ENCODE measurements around the gene ACTA2. TPM values are rescaled to one million over a fixed set of nuclear protein-coding genes. Genes with fewer than 3 reads are reported as not detected.

Gene ACTA2
- total RNA-seq, 1 experiment from 2014 or later = 2.4 TPM

DNA sequence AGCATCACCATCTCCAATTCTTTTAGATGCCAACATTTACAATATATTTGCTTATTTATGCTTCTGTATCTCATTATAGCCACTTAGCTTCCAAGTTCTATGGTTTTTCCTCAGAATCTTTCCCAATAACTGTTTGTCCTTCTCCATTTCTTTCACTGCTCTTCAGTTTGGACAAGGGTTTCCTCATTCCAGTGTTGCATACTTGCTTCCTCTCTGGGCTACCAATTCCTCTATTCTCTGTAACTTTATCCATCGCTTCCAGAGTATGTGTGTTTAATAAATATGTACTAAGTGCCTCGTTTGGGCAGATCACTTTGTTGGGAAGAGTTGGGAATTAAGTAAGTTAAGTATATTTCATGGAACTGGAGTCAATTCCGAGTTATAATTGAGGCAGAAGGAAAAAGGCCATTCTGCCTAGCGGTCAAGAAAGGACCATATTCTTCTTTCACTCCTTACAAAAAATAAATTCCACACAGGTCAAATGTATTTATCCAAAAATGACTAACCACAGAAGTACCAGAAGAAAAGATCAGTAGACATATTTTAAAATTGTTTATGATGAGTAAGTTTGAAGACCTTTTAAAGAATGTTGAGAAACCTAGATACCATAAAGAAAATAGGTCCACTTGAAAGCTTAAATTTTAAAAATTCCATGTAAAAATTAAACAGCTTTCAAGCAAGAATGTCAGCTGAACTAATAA, 61.7 kb downstream of the ACTA2 start:
- Histone ChIP-seq H2AFZ (ENCODE audit: low read length) (no peak overlapping the region), H2BK15ac (ENCODE audit: low read depth, low read length) (no peak overlapping the region), H3K18ac (ENCODE audit: insufficient read length, low read depth, low read length) (no peak overlapping the region), H3K4me1 (ENCODE audit: insufficient read depth, low read length) (no peaks in the 10 kb centered on the region; the same call in 1 of the 2 replicates), H3K27me3 (ENCODE audit: insufficient read depth, low read length) (no peaks in the 10 kb centered on the region), H3K79me1 (ENCODE audit: insufficient read depth, low read depth, low read length, poor library complexity, severe bottlenecking) (no peaks in the 10 kb centered on the region), H3K4me2 (ENCODE audit: insufficient read depth, insufficient read length, low read length) (no peak overlapping the region), H3K4ac (ENCODE audit: low read depth, low read length) (no peak overlapping the region), H2BK20ac (ENCODE audit: low read depth, low read length, poor library complexity, severe bottlenecking) (no peak overlapping the region), H2AK5ac (ENCODE audit: insufficient read length, low read length) (no peak overlapping the region), H4K20me1 (ENCODE audit: control insufficient read depth, insufficient read depth, insufficient read length) (no peaks in the 10 kb centered on the region), H3K23ac (ENCODE audit: insufficient read length, low read depth, low read length) (no peak overlapping the region), H3K9me3 (ENCODE audit: control insufficient read depth, low read depth, low read length) (no peaks in the 10 kb centered on the region), H2BK120ac (ENCODE audit: low read depth, low read length, poor library complexity, severe bottlenecking) (no peak overlapping the region), H3K79me2 (ENCODE audit: insufficient read depth, low read length) (no peaks in the 10 kb centered on the region), H4K5ac (ENCODE audit: insufficient read length, low read depth, low read length) (no peak overlapping the region), H3K23me2 (ENCODE audit: insufficient read length, low read depth, low read length, poor library complexity, severe bottlenecking) (no peaks in the 10 kb centered on the region), H3K56ac (ENCODE audit: insufficient read length, low read depth, low read length) (no peak overlapping the region), H3K9ac (ENCODE audit: extremely low read depth, insufficient read length, low read length) (no peak overlapping the region), H3K14ac (ENCODE audit: insufficient read depth, low read length) (no peak overlapping the region), H3T11ph (ENCODE audit: low read length) (no peak overlapping the region), H2BK12ac (ENCODE audit: insufficient read length, low read depth, low read length) (no peak overlapping the region), H4K91ac (ENCODE audit: insufficient read length, low read depth, low read length) (no peak overlapping the region), H3K27ac (ENCODE audit: insufficient read length, low read depth, low read length) (no peak overlapping the region), H2BK5ac (ENCODE audit: insufficient read length, low read length) (no peak overlapping the region), H4K8ac (replicated peaks; ENCODE audit: insufficient read length, low read depth, low read length) (no peak overlapping the region)
- Mint-ChIP-seq H3K36me3 (ENCODE audit: insufficient read depth in 1 of 3, low read depth in 3 of 3) (no peaks in the 10 kb centered on the region), H3K27ac (no peak overlapping the region), H3K4me3 (no peak overlapping the region), H3K27me3 (ENCODE audit: low read depth) (no peaks in the 10 kb centered on the region), H3K4me1 (peaks cover 16 to 17% of the 10 kb centered on the region in 2 experiments), H3K9me3 (no peaks in the 10 kb centered on the region)
- TF ChIP-seq, protein P1, sequence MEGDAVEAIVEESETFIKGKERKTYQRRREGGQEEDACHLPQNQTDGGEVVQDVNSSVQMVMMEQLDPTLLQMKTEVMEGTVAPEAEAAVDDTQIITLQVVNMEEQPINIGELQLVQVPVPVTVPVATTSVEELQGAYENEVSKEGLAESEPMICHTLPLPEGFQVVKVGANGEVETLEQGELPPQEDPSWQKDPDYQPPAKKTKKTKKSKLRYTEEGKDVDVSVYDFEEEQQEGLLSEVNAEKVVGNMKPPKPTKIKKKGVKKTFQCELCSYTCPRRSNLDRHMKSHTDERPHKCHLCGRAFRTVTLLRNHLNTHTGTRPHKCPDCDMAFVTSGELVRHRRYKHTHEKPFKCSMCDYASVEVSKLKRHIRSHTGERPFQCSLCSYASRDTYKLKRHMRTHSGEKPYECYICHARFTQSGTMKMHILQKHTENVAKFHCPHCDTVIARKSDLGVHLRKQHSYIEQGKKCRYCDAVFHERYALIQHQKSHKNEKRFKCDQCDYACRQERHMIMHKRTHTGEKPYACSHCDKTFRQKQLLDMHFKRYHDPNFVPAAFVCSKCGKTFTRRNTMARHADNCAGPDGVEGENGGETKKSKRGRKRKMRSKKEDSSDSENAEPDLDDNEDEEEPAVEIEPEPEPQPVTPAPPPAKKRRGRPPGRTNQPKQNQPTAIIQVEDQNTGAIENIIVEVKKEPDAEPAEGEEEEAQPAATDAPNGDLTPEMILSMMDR (conservative IDR thresholded peaks at IDR 0.05) = no peak
- WGBS (ENCODE audit: extremely low coverage, insufficient read length, low lambda C conversion rate) = no CpG with 5 or more reads among the region's 4 CpGs
- DNase-seq = no peak
